HEK293 (cell line): ENCODE measurements around the gene ACRBP.

ENCODE experiments used
- ATF2 ChIP-seq: fragments of 450-650 bp; formaldehyde crosslinking; IDR thresholded peaks from 2 replicates; pipeline ENCODE4 v1.5.1; 2016; ENCODE audit warnings: missing biosample characterization, missing genetic modification characterization, low read depth
- FEZF1 ChIP-seq: fragments of 450-650 bp; formaldehyde crosslinking; IDR thresholded peaks from 2 replicates; pipeline ENCODE4 v1.5.1; 2016; ENCODE audit warnings: missing biosample characterization, missing genetic modification characterization
- HIC1 ChIP-seq: fragments of 450-650 bp; formaldehyde crosslinking; IDR thresholded peaks from 2 replicates; pipeline ENCODE4 v1.5.1; 2016; ENCODE audit warnings: missing biosample characterization, missing genetic modification characterization
- OVOL3 ChIP-seq: fragments of 450-650 bp; formaldehyde crosslinking; IDR thresholded peaks from 2 replicates; pipeline ENCODE4 v1.5.1; 2016; ENCODE audit warnings: missing biosample characterization, missing genetic modification characterization
- PRDM10 ChIP-seq: fragments of 450-650 bp; formaldehyde crosslinking; IDR thresholded peaks from 2 replicates; pipeline ENCODE4 v1.5.1; 2016; ENCODE audit warnings: missing biosample characterization, missing genetic modification characterization
- PRDM6 ChIP-seq: fragments of 450-650 bp; formaldehyde crosslinking; IDR thresholded peaks from 2 replicates; pipeline ENCODE4 v1.5.1; 2017; ENCODE audit warnings: missing biosample characterization, missing genetic modification characterization
- SP2 ChIP-seq: fragments of 450-650 bp; formaldehyde crosslinking; IDR thresholded peaks from 2 replicates; pipeline ENCODE4 v1.5.1; 2016; ENCODE audit warnings: missing biosample characterization, missing genetic modification characterization
- SP7 ChIP-seq: fragments of 450-650 bp; formaldehyde crosslinking; IDR thresholded peaks from 2 replicates; pipeline ENCODE4 v1.5.1; 2016; ENCODE audit warnings: missing biosample characterization, missing genetic modification characterization
- ZEB2 ChIP-seq: fragments of 450-650 bp; formaldehyde crosslinking; IDR thresholded peaks from 2 replicates; pipeline ENCODE4 v1.5.1; 2016; ENCODE audit warnings: missing biosample characterization, missing genetic modification characterization
- ZNF140 ChIP-seq: fragments of 450-650 bp; formaldehyde crosslinking; IDR thresholded peaks from 2 replicates; pipeline ENCODE4 v1.5.1; 2016; ENCODE audit warnings: missing biosample characterization, missing genetic modification characterization
- ZNF146 ChIP-seq: fragments of 450-650 bp; formaldehyde crosslinking; IDR thresholded peaks from 2 replicates; pipeline ENCODE4 v1.5.1; 2016; ENCODE audit warnings: missing biosample characterization, missing genetic modification characterization
- ZNF148 ChIP-seq: fragments of 450-650 bp; formaldehyde crosslinking; IDR thresholded peaks from 2 replicates; pipeline ENCODE4 v1.5.0; 2017; ENCODE audit warnings: missing biosample characterization, missing genetic modification characterization, borderline replicate concordance
- ZNF19 ChIP-seq: fragments of 450-650 bp; formaldehyde crosslinking; IDR thresholded peaks from 2 replicates; pipeline ENCODE4; 2016; ENCODE audit warnings: missing biosample characterization, missing genetic modification characterization, low read depth
- ZNF2 ChIP-seq: fragments of 450-650 bp; formaldehyde crosslinking; IDR thresholded peaks from 2 replicates; pipeline ENCODE4 v1.5.1; 2016; ENCODE audit warnings: missing biosample characterization, missing genetic modification characterization
- ZNF223 ChIP-seq: fragments of 450-650 bp; formaldehyde crosslinking; IDR thresholded peaks from 2 replicates; pipeline ENCODE4 v1.5.1; 2016; ENCODE audit warnings: missing biosample characterization, missing genetic modification characterization
- ZNF239 ChIP-seq: fragments of 450-650 bp; formaldehyde crosslinking; IDR thresholded peaks from 2 replicates; pipeline ENCODE4 v1.5.1; 2016; ENCODE audit warnings: missing biosample characterization, missing genetic modification characterization
- ZNF24 ChIP-seq: fragments of 450-650 bp; formaldehyde crosslinking; IDR thresholded peaks from 2 replicates; pipeline ENCODE4 v1.5.1; 2016; ENCODE audit warnings: missing biosample characterization, missing genetic modification characterization
- ZNF302 ChIP-seq: fragments of 450-650 bp; formaldehyde crosslinking; IDR thresholded peaks from 2 replicates; pipeline ENCODE4 v1.5.1; 2016; ENCODE audit warnings: missing biosample characterization, missing genetic modification characterization, low read depth
- ZNF341 ChIP-seq: fragments of 450-650 bp; formaldehyde crosslinking; IDR thresholded peaks from 2 replicates; pipeline ENCODE4; 2016; ENCODE audit warnings: low read depth, missing biosample characterization, missing genetic modification characterization
- ZNF48 ChIP-seq: fragments of 450-650 bp; formaldehyde crosslinking; IDR thresholded peaks from 2 replicates; pipeline ENCODE4 v1.5.1; 2016; ENCODE audit warnings: missing biosample characterization, missing genetic modification characterization
- ZNF571 ChIP-seq: fragments of 450-650 bp; formaldehyde crosslinking; IDR thresholded peaks from 2 replicates; pipeline ENCODE4 v1.5.0; 2017; ENCODE audit warnings: missing biosample characterization, missing genetic modification characterization
- ZNF645 ChIP-seq: fragments of 450-650 bp; formaldehyde crosslinking; IDR thresholded peaks from 2 replicates; pipeline ENCODE4; 2016; ENCODE audit warnings: missing biosample characterization, missing genetic modification characterization
- ZNF660 ChIP-seq: fragments of 450-650 bp; IDR thresholded peaks from 2 replicates; pipeline ENCODE4 v1.5.1; 2018; ENCODE audit warnings: missing biosample characterization, mild to moderate bottlenecking, missing genetic modification characterization
- ZNF704 ChIP-seq: fragments of 450-650 bp; formaldehyde crosslinking; IDR thresholded peaks from 2 replicates; pipeline ENCODE4 v1.5.1; 2016; ENCODE audit warnings: missing biosample characterization, missing genetic modification characterization
- ZSCAN23 ChIP-seq: fragments of 450-650 bp; formaldehyde crosslinking; IDR thresholded peaks from 2 replicates; pipeline ENCODE4 v1.5.1; 2016; ENCODE audit warnings: missing biosample characterization, missing genetic modification characterization
- ZSCAN30 ChIP-seq: fragments of 450-650 bp; IDR thresholded peaks from 2 replicates; pipeline ENCODE4 v1.5.1; 2018; ENCODE audit warnings: missing biosample characterization, mild to moderate bottlenecking, missing genetic modification characterization, moderate library complexity

ACRBP gene

GRCh38 chr12:6613015-6613775 is 34.0 kb downstream of the ACRBP start (continued):
- peak; percentile 57; the same call in 1 of the 2 replicates for TF ChIP-seq PRDM10
- no peak for TF ChIP-seq ZNF148 (tag by site-specific recombination)
- no peak for TF ChIP-seq ZNF660 (tag by site-specific recombination)
- no peak for TF ChIP-seq ZSCAN30
- no peak for TF ChIP-seq ATF2 (tag by site-specific recombination)
- TF ChIP-seq ZNF140 (tag by site-specific recombination), result no peak
- TF ChIP-seq FEZF1 (tag by site-specific recombination), result no peak
- TF ChIP-seq ZNF48 (tag by site-specific recombination), result no peak
- TF ChIP-seq ZNF24, result peak; percentile 93
- no peak for TF ChIP-seq PRDM6 (tag by site-specific recombination)
- TF ChIP-seq ZNF2 (tag by site-specific recombination), result peak; percentile 64; the same call in 1 of the 2 replicates
- TF ChIP-seq ZNF571 (tag by site-specific recombination), result no peak
- no peak for TF ChIP-seq ZNF239 (tag by site-specific recombination)
- TF ChIP-seq ZNF19 (tag by site-specific recombination), result no peak
- TF ChIP-seq HIC1 (tag by site-specific recombination), result 0 out of 2 replicates have a peak, but pooled peaks have one; percentile 36
- TF ChIP-seq ZNF302 (tag by site-specific recombination), result no peak
- peak; percentile 97 for TF ChIP-seq ZEB2
- TF ChIP-seq ZNF645, result 0 out of 2 replicates have a peak, but pooled peaks have one; percentile 16
- no peak for TF ChIP-seq ZNF704 (tag by site-specific recombination)
- TF ChIP-seq ZNF146 (tag by site-specific recombination), result 0 out of 2 replicates have a peak, but pooled peaks have one; percentile 34
- TF ChIP-seq SP7 (tag by site-specific recombination), result peak; percentile 84
- TF ChIP-seq ZNF341, result peak; percentile 99
- 0 out of 2 replicates have a peak, but pooled peaks have one; percentile 74 for TF ChIP-seq ZSCAN23 (tag by site-specific recombination)
- TF ChIP-seq OVOL3 (tag by site-specific recombination), result no peak
- peak; percentile 67 for TF ChIP-seq SP2
- TF ChIP-seq ZNF223 (tag by site-specific recombination), result no peak
